ACC112 (cell line): ENCODE data around the gene SYTL2.

Source experiments
- H2AFZ ChIP-seq: fragments of 200-600 bp; sonication (generic); one replicate; pipeline ENCODE4 v1.6.0; 2017; ENCODE audit warnings: antibody characterized with exemption, low read length; ENCODE audit not compliant: unreplicated experiment
- H3K27ac ChIP-seq: fragments of 200-600 bp; sonication (generic); 2 replicates; pipeline ENCODE4 v1.5.1; 2014; ENCODE audit warnings: low read depth, mild to moderate bottlenecking, antibody characterized with exemption, low read length, moderate library complexity
- H3K27me3 ChIP-seq: fragments of 200-600 bp; sonication (generic); 2 replicates; pipeline ENCODE4 v1.6.1; 2014; ENCODE audit warnings: mild to moderate bottlenecking, antibody characterized with exemption, low read length, moderate library complexity, mixed read lengths; ENCODE audit not compliant: insufficient read depth
- H3K36me3 ChIP-seq: fragments of 200-600 bp; sonication (generic); 2 replicates; pipeline ENCODE4 v1.6.1; 2016; ENCODE audit warnings: mild to moderate bottlenecking, antibody characterized with exemption, low read length, moderate library complexity, mixed read lengths; ENCODE audit not compliant: insufficient read depth
- H3K4me1 ChIP-seq: fragments of 200-600 bp; sonication (generic); one replicate; pipeline ENCODE4 v1.6.1; 2016; ENCODE audit warnings: low read length, mixed read lengths; ENCODE audit not compliant: insufficient read depth, unreplicated experiment, control insufficient read depth
- H3K4me3 ChIP-seq: fragments of 200-600 bp; sonication (generic); 2 replicates; pipeline ENCODE4 v1.5.1; 2014; ENCODE audit warnings: mild to moderate bottlenecking, low read depth, low read length
- H3K79me2 ChIP-seq: fragments of 200-600 bp; sonication (generic); one replicate; pipeline ENCODE4 v1.6.0; 2016; ENCODE audit warnings: low read length; ENCODE audit not compliant: control insufficient read depth, unreplicated experiment, insufficient read depth

Gene SYTL2

GRCh38 chr11:85810521-85810870, 445 bp downstream of the SYTL2 start:
- Histone ChIP-seq H3K27ac (no peak overlapping the region), H3K4me3 (peak overlapping the region; percentile 75), H2AFZ (no peak overlapping the region), H3K79me2 (no peaks in the 10 kb centered on the region), H3K27me3 (no peaks in the 10 kb centered on the region), H3K4me1 (peaks cover 12% of the 10 kb centered on the region), H3K36me3 (no peaks in the 10 kb centered on the region)

GRCh38 chr11:85809863-85810262, 1.1 kb downstream of the SYTL2 start:
- H2AFZ ChIP-seq = no peak overlapping the region
- H3K27me3 ChIP-seq = no peaks in the 10 kb centered on the region
- peaks cover 8% of the 10 kb centered on the region for H3K4me1 ChIP-seq
- H3K79me2 ChIP-seq = no peaks in the 10 kb centered on the region
- no peaks in the 10 kb centered on the region for H3K36me3 ChIP-seq
- no peak overlapping the region for H3K27ac ChIP-seq
- no peak overlapping the region; the same call in 1 of the 2 replicates for H3K4me3 ChIP-seq

- Histone ChIP-seq H3K27ac (no peak overlapping the region), H3K4me1 (peaks cover 1% of the 10 kb centered on the region), H3K4me3 (no peak overlapping the region), H3K27me3 (no peaks in the 10 kb centered on the region), H2AFZ (no peak overlapping the region), H3K36me3 (no peaks in the 10 kb centered on the region), H3K79me2 (no peaks in the 10 kb centered on the region)
These were observed 1.8 kb downstream of the SYTL2 start for GRCh38 chr11:85809191-85809590.

- no peaks in the 10 kb centered on the region for H3K4me1 ChIP-seq
These were observed 4.1 kb downstream of the SYTL2 start for GRCh38 chr11:85806876-85807275.

GRCh38 chr11:85806016-85806415, 4.9 kb downstream of the SYTL2 start:
- Histone ChIP-seq H3K4me1 (no peaks in the 10 kb centered on the region), H3K36me3 (no peaks in the 10 kb centered on the region), H3K27me3 (peaks cover 5% of the 10 kb centered on the region; the same call in 1 of the 2 replicates), H2AFZ (no peak overlapping the region), H3K4me3 (no peak overlapping the region), H3K79me2 (no peaks in the 10 kb centered on the region), H3K27ac (no peak overlapping the region)

More at GRCh38 chr11:85806876-85807275, 4.1 kb downstream of the SYTL2 start:
- H3K4me3 ChIP-seq = no peak overlapping the region
- no peaks in the 10 kb centered on the region for H3K36me3 ChIP-seq
- no peak overlapping the region for H2AFZ ChIP-seq
- no peaks in the 10 kb centered on the region for H3K27me3 ChIP-seq
- H3K79me2 ChIP-seq = no peaks in the 10 kb centered on the region
- H3K27ac ChIP-seq = no peak overlapping the region

- Histone ChIP-seq H3K27ac (no peak overlapping the region), H3K79me2 (no peaks in the 10 kb centered on the region), H2AFZ (no peak overlapping the region), H3K4me3 (no peak overlapping the region), H3K27me3 (peaks cover 9% of the 10 kb centered on the region; the same call in 1 of the 2 replicates), H3K36me3 (no peaks in the 10 kb centered on the region), H3K4me1 (no peaks in the 10 kb centered on the region)
These were observed 5.6 kb downstream of the SYTL2 start for GRCh38 chr11:85805387-85805786.

- no peaks in the 10 kb centered on the region for H3K79me2 ChIP-seq
- no peak overlapping the region for H2AFZ ChIP-seq
These were observed 7.0 kb downstream of the SYTL2 start for GRCh38 chr11:85803920-85804319.

GRCh38 chr11:85803303-85803702, 7.6 kb downstream of the SYTL2 start:
- Histone ChIP-seq H2AFZ (no peak overlapping the region), H3K36me3 (no peaks in the 10 kb centered on the region), H3K4me1 (no peaks in the 10 kb centered on the region)

More at GRCh38 chr11:85803920-85804319, 7.0 kb downstream of the SYTL2 start:
- Histone ChIP-seq H3K4me3 (no peak overlapping the region), H3K4me1 (no peaks in the 10 kb centered on the region), H3K36me3 (no peaks in the 10 kb centered on the region), H3K27me3 (peaks cover 17% of the 10 kb centered on the region; the same call in 1 of the 2 replicates), H3K27ac (no peak overlapping the region)

GRCh38 chr11:85801527-85801926, 9.4 kb downstream of the SYTL2 start:
- Histone ChIP-seq H3K27ac (no peak overlapping the region), H3K4me1 (no peaks in the 10 kb centered on the region), H3K79me2 (no peaks in the 10 kb centered on the region), H3K4me3 (no peak overlapping the region), H2AFZ (no peak overlapping the region), H3K27me3 (peaks cover 17% of the 10 kb centered on the region; the same call in 1 of the 2 replicates), H3K36me3 (no peaks in the 10 kb centered on the region)

More at GRCh38 chr11:85803303-85803702, 7.6 kb downstream of the SYTL2 start:
- Histone ChIP-seq H3K79me2 (no peaks in the 10 kb centered on the region), H3K27ac (no peak overlapping the region), H3K4me3 (no peak overlapping the region), H3K27me3 (peaks cover 17% of the 10 kb centered on the region; the same call in 1 of the 2 replicates)

GRCh38 chr11:85800595-85801342, 10.2 kb downstream of the SYTL2 start:
- Histone ChIP-seq H2AFZ (no peak overlapping the region), H3K27me3 (peaks cover 17% of the 10 kb centered on the region; the same call in 1 of the 2 replicates), H3K4me3 (no peak overlapping the region), H3K4me1 (no peaks in the 10 kb centered on the region), H3K27ac (no peak overlapping the region), H3K36me3 (no peaks in the 10 kb centered on the region), H3K79me2 (no peaks in the 10 kb centered on the region)

- Histone ChIP-seq H3K79me2 (no peaks in the 10 kb centered on the region), H2AFZ (no peak overlapping the region), H3K27me3 (peaks cover 17% of the 10 kb centered on the region; the same call in 1 of the 2 replicates), H3K36me3 (no peaks in the 10 kb centered on the region), H3K27ac (no peak overlapping the region), H3K4me3 (no peak overlapping the region), H3K4me1 (no peaks in the 10 kb centered on the region)
These were observed 11.8 kb downstream of the SYTL2 start for GRCh38 chr11:85799142-85799541.
